Measurements from ENCODE around the gene PAX7. TPM values are rescaled to one million over a fixed set of nuclear protein-coding genes. Genes with fewer than 3 reads are reported as not detected.

The PAX7 gene
- total RNA-seq, 1 experiment from 2014 or later = 0.15 TPM

- no peak overlapping the region for H2BK120ac ChIP-seq (ENCODE audit: low read depth, low read length, poor library complexity, severe bottlenecking)
- H3K23ac ChIP-seq (ENCODE audit: insufficient read length, low read depth, low read length) = no peak overlapping the region
- DNase-seq = no peak
- peaks cover 6 to 32% of the 10 kb centered on the region in 2 experiments for H3K4me1 Mint-ChIP-seq
- H2BK20ac ChIP-seq (ENCODE audit: low read depth, low read length, poor library complexity, severe bottlenecking) = no peak overlapping the region
- H3K27ac ChIP-seq (ENCODE audit: insufficient read length, low read depth, low read length) = no peak overlapping the region
- no peak overlapping the region for H4K91ac ChIP-seq (ENCODE audit: insufficient read length, low read depth, low read length)
- H3K9me3 ChIP-seq (ENCODE audit: control insufficient read depth, low read depth, low read length) = no peaks in the 10 kb centered on the region
- H2BK12ac ChIP-seq (ENCODE audit: insufficient read length, low read depth, low read length) = no peak overlapping the region
- H3K4me1 ChIP-seq (ENCODE audit: insufficient read depth, low read length) = no peaks in the 10 kb centered on the region
- no peak overlapping the region for H2AK5ac ChIP-seq (ENCODE audit: insufficient read length, low read length)
- TF ChIP-seq CTCF (conservative IDR thresholded peaks at IDR 0.05) = no peak
- H3K27me3 Mint-ChIP-seq (ENCODE audit: low read depth) = peaks cover 59% of the 10 kb centered on the region
- no peak overlapping the region for H3K4me2 ChIP-seq (ENCODE audit: insufficient read depth, insufficient read length, low read length)
- H4K8ac ChIP-seq (replicated peaks; ENCODE audit: insufficient read length, low read depth, low read length) = no peak overlapping the region
- H2BK5ac ChIP-seq (ENCODE audit: insufficient read length, low read length) = no peak overlapping the region
- no peaks in the 10 kb centered on the region for H3K36me3 Mint-ChIP-seq (ENCODE audit: insufficient read depth in 1 of 3, low read depth in 3 of 3)
- no peaks in the 10 kb centered on the region; a peak in 2 of 5 replicates for H3K9me3 Mint-ChIP-seq
- no peak overlapping the region for H3K4me3 Mint-ChIP-seq
- no peak overlapping the region for H2AFZ ChIP-seq (ENCODE audit: low read length)
- no peak overlapping the region for H3T11ph ChIP-seq (ENCODE audit: low read length)
- WGBS (ENCODE audit: extremely low coverage, insufficient read length, low lambda C conversion rate) = no CpG with 5 or more reads among the region's 7 CpGs
- H3K27me3 ChIP-seq (ENCODE audit: insufficient read depth, low read length) = peaks cover 3% of the 10 kb centered on the region; the same call in 1 of the 2 replicates
- no peaks in the 10 kb centered on the region for H3K79me2 ChIP-seq (ENCODE audit: insufficient read depth, low read length)
- H3K9ac ChIP-seq (ENCODE audit: extremely low read depth, insufficient read length, low read length) = no peak overlapping the region
- no peaks in the 10 kb centered on the region for H4K20me1 ChIP-seq (ENCODE audit: control insufficient read depth, insufficient read depth, insufficient read length)
- no peaks in the 10 kb centered on the region for H3K79me1 ChIP-seq (ENCODE audit: insufficient read depth, low read depth, low read length, poor library complexity, severe bottlenecking)
- no peak overlapping the region for H2BK15ac ChIP-seq (ENCODE audit: low read depth, low read length)
- H3K14ac ChIP-seq (ENCODE audit: insufficient read depth, low read length) = no peak overlapping the region
- no peak overlapping the region for H3K4ac ChIP-seq (ENCODE audit: low read depth, low read length)
- H3K27ac Mint-ChIP-seq = no peak overlapping the region
- no peak overlapping the region for H4K5ac ChIP-seq (ENCODE audit: insufficient read length, low read depth, low read length)
- H3K56ac ChIP-seq (ENCODE audit: insufficient read length, low read depth, low read length) = no peak overlapping the region
- no peak overlapping the region for H3K18ac ChIP-seq (ENCODE audit: insufficient read length, low read depth, low read length)
- no peaks in the 10 kb centered on the region for H3K23me2 ChIP-seq (ENCODE audit: insufficient read length, low read depth, low read length, poor library complexity, severe bottlenecking)
Observed at GRCh38 chr1:18724801-18725200, 94.2 kb downstream of the PAX7 start.

Data from H9 (cell line).